Measurements from ENCODE around the gene MTF1. TPM values are rescaled to one million over a fixed set of nuclear protein-coding genes. Genes with fewer than 3 reads are reported as not detected.
"Not testable (repeated sequence)": the region's sequence is repeated elsewhere in the genome, so short reads cannot be mapped to it uniquely, and the experiment has no call there.

The MTF1 gene
- polyA plus RNA-seq (2012; ENCODE audit: low read depth, missing spikeins), result 4.3 TPM

- FAIRE-seq (peak; percentile 97), DNase-seq (ENCODE audit: insufficient read length, low spot score) (peak; percentile 98)
- TF ChIP-seq POU2F2 (IDR thresholded peaks at IDR 0.05; ENCODE audit: low read depth, low read length) (no peak), TAF1 (IDR thresholded peaks at IDR 0.05; ENCODE audit: low read depth, low read length) (peak; percentile 78; the same call in 1 of the 2 replicates), SPI1 (IDR thresholded peaks at IDR 0.05; ENCODE audit: low read depth, low read length) (peak; percentile 80), PAX5 (IDR thresholded peaks at IDR 0.05; ENCODE audit: insufficient read depth, low read length, severe bottlenecking) (no peak), POLR2A (IDR thresholded peaks at IDR 0.05; ENCODE audit: low read depth, low read length) (peak; percentile 69), POLR2AphosphoS5 (IDR thresholded peaks at IDR 0.05; ENCODE audit: low read depth, low read length) (peak; percentile 73; the same call in 1 of the 2 replicates)
Observed at GRCh38 chr1:37859507-37860345, at the start of gene MTF1. MTF1 (minus strand) TSS chr1:37859592; CDS start chr1:37857658, 1,934 bp downstream.

GRCh38 chr1:37908531-37908930, 49.1 kb upstream of the MTF1 start:
- not testable (repeated sequence) for FAIRE-seq; DNase-seq (ENCODE audit: insufficient read length, low spot score)

DNA sequence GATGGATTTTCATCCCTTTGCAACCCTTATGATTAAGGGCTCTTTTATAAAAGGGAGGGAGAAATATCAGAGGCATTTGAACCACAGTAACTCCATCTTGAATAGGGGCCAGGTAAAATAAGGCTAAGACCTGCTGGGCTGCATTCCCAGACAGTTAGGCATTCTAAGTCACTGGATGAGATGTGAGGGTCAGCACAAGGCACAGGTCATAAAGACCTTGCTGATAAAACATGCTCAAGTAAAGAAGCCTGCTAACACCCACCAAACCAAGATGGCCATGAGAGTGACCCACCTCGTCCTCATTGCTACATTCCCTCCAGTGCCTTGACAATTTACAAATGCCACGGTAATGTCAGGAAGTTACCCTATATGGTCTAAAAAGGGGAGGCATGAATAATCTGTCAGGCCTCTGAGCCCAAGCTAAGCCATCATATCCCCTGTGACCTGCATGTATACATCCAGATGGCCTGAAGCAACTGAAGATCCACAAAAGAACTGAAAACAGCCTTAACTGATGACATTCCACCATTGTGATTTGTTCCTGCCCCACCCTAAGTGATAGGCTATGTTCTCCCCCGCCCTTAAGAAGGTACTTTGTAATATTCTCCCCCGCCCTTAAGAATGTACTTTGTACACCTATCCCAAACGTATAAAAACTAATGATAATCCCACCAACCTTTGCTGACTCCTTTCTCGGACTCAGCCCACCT, 48.2 kb upstream of the MTF1 start:
- DNase-seq (ENCODE audit: insufficient read length, low spot score); FAIRE-seq: not testable (repeated sequence)

DNA sequence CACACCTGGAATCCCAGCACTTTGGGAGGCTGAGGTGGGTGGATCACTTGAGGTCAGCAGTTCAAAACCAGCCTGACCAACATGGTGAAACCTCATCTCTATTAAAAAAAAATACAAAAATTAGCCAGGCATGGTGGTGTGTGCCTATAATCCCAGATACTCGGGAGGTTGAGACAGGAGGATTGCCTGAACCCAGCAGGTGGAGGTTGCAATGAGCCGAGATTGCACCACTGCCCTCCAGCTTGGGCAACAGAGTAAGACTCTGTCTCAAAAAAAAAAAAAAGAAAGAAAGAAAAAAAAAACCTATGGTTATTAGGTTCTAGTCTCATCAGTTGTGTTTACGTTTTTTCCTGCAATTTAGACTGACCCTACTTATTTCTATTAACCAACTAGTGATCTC, 47.2 kb upstream of the MTF1 start:
- DNase-seq (ENCODE audit: insufficient read length, low spot score); FAIRE-seq: not testable (repeated sequence)

- no peak for TF ChIP-seq TAF1 (IDR thresholded peaks at IDR 0.05; ENCODE audit: low read depth, low read length)
- no peak for FAIRE-seq
Observed at GRCh38 chr1:37905727-37906126, 46.3 kb upstream of the MTF1 start.

DNA sequence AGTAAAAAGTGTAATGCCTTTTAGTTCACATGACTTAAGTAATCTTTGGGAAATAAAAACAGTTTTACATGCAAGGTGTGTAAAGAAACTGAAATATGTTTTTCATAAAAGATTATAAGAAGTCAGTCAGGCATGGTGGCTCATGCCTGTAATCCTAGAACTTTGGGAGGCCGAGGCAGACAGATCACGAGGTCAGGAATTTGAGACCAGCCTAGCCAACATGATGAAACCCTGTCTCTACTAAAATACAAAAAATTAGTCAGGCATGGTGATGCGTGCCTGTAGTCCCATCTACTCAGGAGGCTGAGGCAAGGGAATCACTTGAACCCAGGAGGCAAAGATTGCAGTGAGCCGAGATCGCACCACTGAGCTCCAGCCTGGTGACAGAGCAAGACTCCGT, 44.5 kb upstream of the MTF1 start:
- not testable (repeated sequence) for DNase-seq (ENCODE audit: insufficient read length, low spot score); FAIRE-seq

More at GRCh38 chr1:37905727-37906126, 46.3 kb upstream of the MTF1 start:
- no peak for DNase-seq (ENCODE audit: insufficient read length, low spot score)

- DNase-seq (ENCODE audit: insufficient read length, low spot score) (no peak), FAIRE-seq (no peak)
- TF ChIP-seq TAF1 (IDR thresholded peaks at IDR 0.05; ENCODE audit: low read depth, low read length) (no peak), SPI1 (IDR thresholded peaks at IDR 0.05; ENCODE audit: low read depth, low read length) (no peak), POLR2A (IDR thresholded peaks at IDR 0.05; ENCODE audit: low read depth, low read length) (no peak), POLR2AphosphoS5 (IDR thresholded peaks at IDR 0.05; ENCODE audit: low read depth, low read length) (no peak), POU2F2 (IDR thresholded peaks at IDR 0.05; ENCODE audit: low read depth, low read length) (no peak), PAX5 (IDR thresholded peaks at IDR 0.05; ENCODE audit: insufficient read depth, low read length, severe bottlenecking) (no peak)
Observed at GRCh38 chr1:37902983-37903382, 43.6 kb upstream of the MTF1 start.

GRCh38 chr1:37901893-37902225, 42.5 kb upstream of the MTF1 start:
- DNase-seq (ENCODE audit: insufficient read length, low spot score) (no peak), FAIRE-seq (peak; percentile 9)
- TF ChIP-seq TAF1 (IDR thresholded peaks at IDR 0.05; ENCODE audit: low read depth, low read length), result no peak
- TF ChIP-seq POU2F2 (IDR thresholded peaks at IDR 0.05; ENCODE audit: low read depth, low read length), result no peak
- no peak for TF ChIP-seq POLR2AphosphoS5 (IDR thresholded peaks at IDR 0.05; ENCODE audit: low read depth, low read length)
- no peak for TF ChIP-seq PAX5 (IDR thresholded peaks at IDR 0.05; ENCODE audit: insufficient read depth, low read length, severe bottlenecking)
- no peak for TF ChIP-seq POLR2A (IDR thresholded peaks at IDR 0.05; ENCODE audit: low read depth, low read length)
- TF ChIP-seq SPI1 (IDR thresholded peaks at IDR 0.05; ENCODE audit: low read depth, low read length), result no peak

GRCh38 chr1:37901191-37901892, 42.0 kb upstream of the MTF1 start:
- peak; percentile 28 for DNase-seq (ENCODE audit: insufficient read length, low spot score)
- FAIRE-seq, result peak; percentile 88
- TF ChIP-seq POLR2A (IDR thresholded peaks at IDR 0.05; ENCODE audit: low read depth, low read length), result 0 out of 2 replicates have a peak, but pooled peaks have one; percentile 42
- TF ChIP-seq SPI1 (IDR thresholded peaks at IDR 0.05; ENCODE audit: low read depth, low read length), result peak; percentile 94
- no peak for TF ChIP-seq TAF1 (IDR thresholded peaks at IDR 0.05; ENCODE audit: low read depth, low read length)

- not testable (repeated sequence) for DNase-seq (ENCODE audit: insufficient read length, low spot score); FAIRE-seq
Observed at GRCh38 chr1:37897563-37897962, 38.2 kb upstream of the MTF1 start.

- FAIRE-seq (no peak), DNase-seq (ENCODE audit: insufficient read length, low spot score) (no peak)
- no peak for TF ChIP-seq PAX5 (IDR thresholded peaks at IDR 0.05; ENCODE audit: insufficient read depth, low read length, severe bottlenecking)
Observed at GRCh38 chr1:37893673-37894072, 34.3 kb upstream of the MTF1 start.

All from GM12891 (cell line).